Esophagus mucosa (tissue), 1 donor: ENCODE measurements around the gene ZNF521. TPM values are rescaled to one million over a fixed set of nuclear protein-coding genes. Genes with fewer than 3 reads are reported as not detected.

ENCODE experiments used
- ATAC-seq: fragments of 200-7000 bp; cut with Tn5 transposase; one replicate; pipeline ENCODE4 v1.9.1; 2020
- total RNA-seq: library from RNA; stranded (reverse); gene quantifications from one replicate; pipeline ENCODE4 v1.2.4, GENCODE V29; 2023
- donor health status: DM: yes; HTN: yes; CAD: no.

Gene ZNF521
- total RNA-seq, 1 donor from 2014 or later, result 3.3 TPM

- no peak for ATAC-seq
Observed at GRCh38 chr18:25019086-25019860, 332.7 kb downstream of the ZNF521 start.

GRCh38 chr18:25016666-25017065, 335.3 kb downstream of the ZNF521 start:
- no peak for ATAC-seq

GRCh38 chr18:25016181-25016580, 335.8 kb downstream of the ZNF521 start:
- ATAC-seq, result no peak
